HG03469 (cell line): ENCODE measurements around the gene ARSK.
A peak's percentile ranks its signal among the peaks of the same experiment; 100 is the strongest.

Source experiments
- ATAC-seq: cut with Tn5 transposase; IDR thresholded peaks from one replicate; pipeline ENCODE4 v1.9.1; 2021; ENCODE audit warnings: mild to moderate bottlenecking, moderate library complexity, moderate number of reproducible peaks; ENCODE audit not compliant: unreplicated experiment

The ARSK gene

GRCh38 chr5:95646569-95647431 lies 91.9 kb downstream of the ARSK start, which contains the start of gene RFESD:
RFESD (plus strand) TSS chr5:95646777; CDS start chr5:95652272, 5,495 bp downstream.
- peak; percentile 91 for ATAC-seq

- ATAC-seq, result no peak
Measured at GRCh38 chr5:95647886-95648860, 93.3 kb downstream of the ARSK start.

- ATAC-seq, result no peak
Measured at GRCh38 chr5:95649274-95649673, 94.4 kb downstream of the ARSK start.

GRCh38 chr5:95649842-95650620 lies 95.1 kb downstream of the ARSK start:
- no peak for ATAC-seq

- ATAC-seq, result no peak
Measured at GRCh38 chr5:95652849-95653248, 97.9 kb downstream of the ARSK start.

- no peak for ATAC-seq
Measured at GRCh38 chr5:95654196-95654595, 99.3 kb downstream of the ARSK start.
